NCI-H524 treated with DMSO at 0.1 percent for 48 hours (cell line): ENCODE results near the gene KPNA1.
A peak's percentile ranks its signal among the peaks of the same experiment; 100 is the strongest.

Experiments
- DNase-seq: peaks from one replicate; lab custom pipeline; 2025; lab: John Stamatoyannopoulos, UW

The KPNA1 gene

GRCh38 chr3:122382888-122383666 is 131.7 kb downstream of the KPNA1 start, which contains the start of gene MIX23:
TSS of gene MIX23 (minus strand) at chr3:122383231. CDS start at chr3:122383224, 7 bp downstream.
- DNase-seq: peak; percentile 78

GRCh38 chr3:122377975-122378374 is 136.8 kb downstream of the KPNA1 start:
- DNase-seq: no peak

- DNase-seq: no peak
Observed at GRCh38 chr3:122374034-122374433, 140.7 kb downstream of the KPNA1 start.
